GM12864 (cell line): ENCODE measurements around the gene AFF3.
"Not testable (repeated sequence)": the region's sequence is repeated elsewhere in the genome, so short reads cannot be mapped to it uniquely, and the experiment has no call there.

Experiments used
- DNase-seq: peaks from one replicate; pipeline ENCODE4 v3.0.0-alpha.2; 2011; ENCODE audit warnings: low read depth
- H3K4me3 ChIP-seq: 2 replicates; pipeline ENCODE4 v1.5.1; 2011; ENCODE audit warnings: mild to moderate bottlenecking, low read depth, low read length, control low read depth
- TF ChIP-seq, protein P1 (sequence below): IDR thresholded peaks from 2 replicates; pipeline ENCODE4 v1.5.1; 2011; ENCODE audit warnings: low read depth, mild to moderate bottlenecking, moderate library complexity, low read length, control low read depth, inconsistent platforms; ENCODE audit errors: missing control alignments

AFF3 gene

DNA sequence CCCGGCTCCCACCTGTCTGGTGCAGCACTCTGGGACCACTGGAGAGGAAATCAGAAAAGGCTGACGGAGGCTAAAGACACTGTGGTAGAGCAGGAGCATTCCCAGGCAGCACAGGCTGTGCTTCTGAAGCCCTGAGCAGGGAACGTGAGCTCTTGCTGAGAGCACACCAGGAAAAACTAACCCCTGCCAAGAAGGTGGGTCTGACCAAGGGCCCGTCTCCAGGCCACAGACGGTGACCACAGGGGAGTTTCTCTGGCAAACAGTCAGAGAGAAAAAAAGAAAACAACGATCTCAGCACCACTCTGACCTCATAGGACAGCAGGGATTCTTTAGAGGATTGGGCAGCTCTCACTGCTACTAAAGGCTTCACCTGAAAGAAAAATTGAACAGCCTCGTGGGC lies 201.4 kb downstream of the AFF3 start:
- no peak for DNase-seq
- TF ChIP-seq, protein P1, sequence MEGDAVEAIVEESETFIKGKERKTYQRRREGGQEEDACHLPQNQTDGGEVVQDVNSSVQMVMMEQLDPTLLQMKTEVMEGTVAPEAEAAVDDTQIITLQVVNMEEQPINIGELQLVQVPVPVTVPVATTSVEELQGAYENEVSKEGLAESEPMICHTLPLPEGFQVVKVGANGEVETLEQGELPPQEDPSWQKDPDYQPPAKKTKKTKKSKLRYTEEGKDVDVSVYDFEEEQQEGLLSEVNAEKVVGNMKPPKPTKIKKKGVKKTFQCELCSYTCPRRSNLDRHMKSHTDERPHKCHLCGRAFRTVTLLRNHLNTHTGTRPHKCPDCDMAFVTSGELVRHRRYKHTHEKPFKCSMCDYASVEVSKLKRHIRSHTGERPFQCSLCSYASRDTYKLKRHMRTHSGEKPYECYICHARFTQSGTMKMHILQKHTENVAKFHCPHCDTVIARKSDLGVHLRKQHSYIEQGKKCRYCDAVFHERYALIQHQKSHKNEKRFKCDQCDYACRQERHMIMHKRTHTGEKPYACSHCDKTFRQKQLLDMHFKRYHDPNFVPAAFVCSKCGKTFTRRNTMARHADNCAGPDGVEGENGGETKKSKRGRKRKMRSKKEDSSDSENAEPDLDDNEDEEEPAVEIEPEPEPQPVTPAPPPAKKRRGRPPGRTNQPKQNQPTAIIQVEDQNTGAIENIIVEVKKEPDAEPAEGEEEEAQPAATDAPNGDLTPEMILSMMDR, result no peak
- H3K4me3 ChIP-seq, result no peak overlapping the region

DNA sequence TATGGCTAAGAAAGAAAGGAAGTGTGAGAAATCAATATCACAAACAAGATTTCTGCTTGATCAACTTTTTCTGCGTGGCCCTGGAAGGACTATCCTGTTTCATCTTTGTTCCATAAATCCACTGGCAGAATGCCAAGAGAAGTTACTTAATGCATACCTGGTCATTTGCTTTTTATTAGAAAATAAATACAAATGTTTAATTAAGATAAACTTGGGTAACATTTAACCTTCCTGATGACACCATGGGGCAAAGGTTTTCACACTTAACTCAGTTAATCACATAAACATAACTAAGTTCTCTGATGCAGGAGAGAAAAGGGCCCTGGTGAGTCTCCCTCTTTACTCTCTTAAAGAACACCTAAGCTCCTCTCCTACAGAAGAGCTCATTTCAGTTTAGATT lies 203.3 kb downstream of the AFF3 start:
- DNase-seq, result no peak
- TF ChIP-seq, protein P1, result no peak
- H3K4me3 ChIP-seq, result no peak overlapping the region

DNA sequence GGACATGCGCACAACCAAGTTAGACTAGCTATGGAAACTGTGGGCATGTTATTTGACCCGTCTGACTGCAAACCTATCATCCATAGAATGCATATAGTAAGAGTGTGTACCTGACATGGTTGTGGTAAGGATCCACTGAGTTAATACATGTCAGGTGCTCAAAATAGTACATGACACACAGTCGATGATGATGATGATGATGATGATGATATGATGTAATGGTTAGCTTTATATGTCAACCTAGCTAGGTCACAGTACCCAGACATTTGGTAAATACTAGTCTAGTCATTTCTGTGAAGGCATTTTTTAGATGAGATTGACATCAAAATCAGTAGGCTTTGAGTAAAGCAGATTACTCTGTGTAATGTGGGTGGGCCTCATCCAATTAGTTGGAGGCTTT lies 204.1 kb downstream of the AFF3 start:
- H3K4me3 ChIP-seq, result no peak overlapping the region
- TF ChIP-seq, protein P1, result no peak
- DNase-seq, result no peak

DNA sequence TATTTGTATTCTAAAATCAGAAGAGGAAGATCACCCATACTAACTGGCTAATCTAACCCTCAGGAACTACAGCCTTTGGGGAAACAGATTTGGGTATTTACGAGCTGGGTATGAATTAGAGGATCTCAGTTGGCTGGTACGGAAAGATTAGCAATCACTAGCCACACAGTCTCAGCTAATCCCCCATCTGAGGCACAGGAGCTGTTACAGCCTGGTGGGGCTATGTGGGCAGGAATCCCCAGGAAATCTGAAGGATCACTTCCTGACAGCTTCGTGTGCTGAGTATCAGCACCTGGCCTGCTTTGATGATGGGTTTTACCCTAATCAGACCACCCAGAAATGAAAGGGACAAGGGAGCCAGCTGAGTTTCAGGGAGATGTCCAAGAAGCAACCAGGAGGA lies 206.3 kb downstream of the AFF3 start:
- DNase-seq, result no peak
- TF ChIP-seq, protein P1, result no peak
- no peak overlapping the region for H3K4me3 ChIP-seq

DNA sequence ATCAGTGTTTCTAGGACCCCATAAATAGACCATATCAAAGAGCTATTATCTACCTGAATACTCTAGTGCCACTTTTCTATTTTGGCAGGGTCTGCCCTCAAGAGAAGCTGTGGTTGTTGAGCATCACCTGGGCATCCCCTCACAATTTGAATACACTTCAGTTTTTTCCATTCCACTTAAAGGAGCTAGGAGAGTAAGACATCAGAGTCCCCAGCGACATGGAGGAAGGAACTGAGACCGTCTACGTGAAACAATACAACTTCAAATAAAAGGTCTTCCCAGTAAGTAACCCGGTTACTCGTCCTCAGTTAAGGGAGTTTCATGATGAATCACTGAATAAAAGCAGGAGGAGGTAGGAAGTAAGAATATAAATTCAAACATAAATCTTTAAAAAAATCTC lies 206.7 kb downstream of the AFF3 start:
- H3K4me3 ChIP-seq, result no peak overlapping the region
- no peak for DNase-seq
- TF ChIP-seq, protein P1, result no peak

DNA sequence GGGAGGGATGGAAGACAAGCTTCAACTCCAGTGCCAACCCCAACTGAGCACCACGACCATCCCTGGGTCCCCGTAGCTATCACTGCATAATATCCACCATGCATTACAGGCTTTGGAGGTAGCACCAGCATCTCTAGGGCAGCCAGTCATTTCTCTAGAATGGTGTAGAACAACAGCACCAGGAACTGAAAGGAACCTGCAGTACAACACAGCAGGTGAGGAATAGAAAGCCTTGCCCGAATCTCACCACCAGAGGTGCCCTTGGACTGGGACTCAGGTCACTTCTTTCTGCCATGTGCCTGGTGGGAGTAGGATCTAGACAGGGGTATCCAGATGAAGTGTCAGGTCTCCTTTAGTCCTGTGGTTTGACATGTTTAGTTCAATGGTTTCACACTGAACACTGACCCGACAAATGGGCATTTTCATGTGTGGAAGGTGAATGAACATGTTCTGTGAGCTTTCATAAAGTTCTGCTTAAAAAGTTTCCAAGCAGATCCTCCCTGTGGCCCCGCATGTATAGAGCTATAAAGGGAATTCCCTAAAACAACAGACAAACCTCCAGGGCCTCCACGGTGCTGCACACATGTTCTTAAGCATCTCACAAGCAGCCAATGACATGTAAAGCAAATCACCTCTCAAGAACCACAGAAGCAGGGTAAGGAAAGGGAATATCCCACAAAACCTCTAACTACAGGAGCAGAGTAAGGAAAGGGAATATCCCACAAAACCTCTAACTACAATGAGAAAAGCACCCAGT lies 208.3 kb downstream of the AFF3 start:
- H3K4me3 ChIP-seq, result no peak overlapping the region
- DNase-seq, result no peak
- TF ChIP-seq, protein P1, result no peak

DNA sequence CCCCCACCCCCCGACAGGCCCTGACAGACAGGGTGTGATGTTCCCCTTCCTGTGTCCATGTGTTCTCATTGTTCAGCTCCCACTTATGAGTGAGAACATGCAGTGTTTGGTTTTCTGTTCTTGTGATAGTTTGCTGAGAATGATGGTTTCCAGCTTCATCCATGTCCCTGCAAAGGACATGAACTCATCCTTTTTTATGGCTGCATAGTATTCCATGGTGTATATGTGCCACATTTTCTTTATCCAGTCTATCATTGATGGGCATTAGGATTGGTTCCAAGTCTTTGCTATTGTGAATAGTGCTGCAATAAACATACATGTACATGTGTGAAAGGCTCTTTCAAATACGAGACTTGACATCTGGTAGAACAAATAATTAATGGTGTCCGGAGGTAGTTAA lies 208.9 kb downstream of the AFF3 start:
- not testable (repeated sequence) for DNase-seq, H3K4me3 ChIP-seq
